ENCODE results near the gene ZNF302. TPM values are rescaled to one million over a fixed set of nuclear protein-coding genes. Genes with fewer than 3 reads are reported as not detected.

Gene ZNF302
- polyA plus RNA-seq, 1 of the 3 experiments (the other 2 are of a cell fraction), result 14.3 TPM

DNA sequence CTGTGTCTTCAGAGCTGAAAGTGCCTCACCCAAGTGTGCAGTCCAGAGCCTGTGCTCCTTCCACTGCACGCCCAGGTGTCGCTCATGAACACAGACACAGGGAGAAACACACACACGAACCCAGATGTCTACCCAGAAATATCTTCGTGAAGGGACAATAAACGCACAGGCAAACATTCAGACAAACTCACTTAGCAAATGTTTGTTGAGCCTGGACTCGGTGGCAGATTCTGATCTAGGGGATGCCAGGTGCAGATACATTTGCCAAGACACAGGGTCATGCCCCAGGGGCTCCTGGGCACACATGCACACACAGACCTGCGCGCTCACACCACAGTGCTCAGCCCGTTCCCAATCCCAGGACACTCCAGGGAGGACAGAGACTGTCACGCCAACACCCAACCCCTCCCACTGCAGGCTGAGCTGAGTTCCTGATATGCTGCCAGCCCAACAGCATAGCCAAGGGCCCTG is 32.5 kb upstream of the ZNF302 start:
- peak; percentile 44 for DNase-seq
- no peaks in the 10 kb centered on the region for H4K20me1 ChIP-seq (ENCODE audit: insufficient read depth)
- no peaks in the 10 kb centered on the region for H3K9me2 ChIP-seq
- H3K36me3 ChIP-seq (replicated peaks in 1 of 2; ENCODE audit: control insufficient read depth in 1 of 2, insufficient read depth in 2 of 2, low read length in 1 of 2), result no peaks in the 10 kb centered on the region
- no peaks in the 10 kb centered on the region for H3K9me3 ChIP-seq
- peak overlapping the region in 1 of 2 experiments; percentile 95; a peak in 2 of 4 replicates for H3K27ac ChIP-seq (ENCODE audit: low read depth in 2 of 2, low read length in 1 of 2)
- TF ChIP-seq GATA2 (CRISPR knock-in tag; IDR thresholded peaks at IDR 0.05), result 0 out of 2 replicates have a peak, but pooled peaks have one; percentile 25
- no peak for TF ChIP-seq RXRA (IDR thresholded peaks at IDR 0.05; ENCODE audit: borderline replicate concordance, low read depth)
- CTCF ChIA-PET, result interaction anchor here (0.8 to 2.0 kb wide), 6 partner anchors 17 to 867 kb away, joined by 3 to 8 read pairs (median 4); partner anchors contain the start of gene ZNF181
- H3K79me2 ChIP-seq (ENCODE audit: insufficient read depth), result no peaks in the 10 kb centered on the region
- WGBS (ENCODE audit: low lambda C conversion rate), result 19% methylated on average over 10 of the region's 10 CpGs
- no peak overlapping the region for H2AFZ ChIP-seq (ENCODE audit: low read depth)
- H3F3A ChIP-seq (replicated peaks; ENCODE audit: insufficient read depth), result no peaks in the 10 kb centered on the region
- no peak overlapping the region for H3K4me2 ChIP-seq
- no peaks in the 10 kb centered on the region for H3K27me3 ChIP-seq (ENCODE audit: insufficient read depth)
- no peak overlapping the region for H3K9ac ChIP-seq
- peaks cover 0 to 34% of the 10 kb centered on the region in 2 experiments; a peak in 2 of 4 replicates for H3K4me1 ChIP-seq (ENCODE audit: control insufficient read depth in 1 of 2, insufficient read depth in 2 of 2, low read depth in 1 of 2, low read length in 1 of 2)
- H3K4me3 ChIP-seq (ENCODE audit: low read depth in 2 of 2, low read length in 1 of 2), result no peak overlapping the region; a peak in 1 of 4 replicates
- POLR2A ChIA-PET, result interaction anchor here (0.7 to 2.0 kb wide), 2 partner anchors 32 to 882 kb away, joined by 4 to 22 read pairs; partner anchors contain the start of genes SCGB2B2 and ZNF302

DNA sequence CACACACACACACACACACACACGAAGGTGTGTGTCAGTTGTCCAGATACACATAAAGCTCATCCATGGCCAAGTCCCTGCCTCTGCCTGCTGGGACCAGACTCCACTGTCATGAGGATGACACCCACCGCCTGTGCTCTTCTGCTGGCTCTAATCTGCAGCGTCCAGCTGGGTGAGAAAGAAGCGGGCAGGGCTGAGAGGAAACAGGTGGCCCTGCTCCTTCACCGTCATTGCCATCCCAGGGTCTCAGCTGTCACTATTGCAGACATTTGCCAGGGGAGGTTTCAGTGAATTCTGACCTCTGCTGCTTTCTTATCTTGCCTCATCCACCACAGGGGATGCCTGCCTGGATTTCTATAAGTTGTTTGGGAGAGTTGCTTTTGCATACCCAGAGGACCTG is 31.9 kb upstream of the ZNF302 start:
- Histone ChIP-seq H3K4me3 (ENCODE audit: low read depth in 2 of 2, low read length in 1 of 2) (no peak overlapping the region; a peak in 1 of 4 replicates), H3K79me2 (ENCODE audit: insufficient read depth) (no peaks in the 10 kb centered on the region), H2AFZ (ENCODE audit: low read depth) (no peak overlapping the region), H3K4me1 (ENCODE audit: control insufficient read depth in 1 of 2, insufficient read depth in 2 of 2, low read depth in 1 of 2, low read length in 1 of 2) (peaks cover 0 to 34% of the 10 kb centered on the region in 2 experiments; a peak in 2 of 4 replicates), H3K27me3 (ENCODE audit: insufficient read depth) (no peaks in the 10 kb centered on the region), H3K9me3 (no peaks in the 10 kb centered on the region), H3F3A (replicated peaks; ENCODE audit: insufficient read depth) (no peaks in the 10 kb centered on the region), H3K4me2 (no peak overlapping the region), H3K9ac (no peak overlapping the region), H4K20me1 (ENCODE audit: insufficient read depth) (no peaks in the 10 kb centered on the region), H3K27ac (ENCODE audit: low read depth in 2 of 2, low read length in 1 of 2) (peak overlapping the region in 1 of 2 experiments; percentile 95; a peak in 2 of 4 replicates), H3K9me2 (no peaks in the 10 kb centered on the region), H3K36me3 (replicated peaks in 1 of 2; ENCODE audit: control insufficient read depth in 1 of 2, insufficient read depth in 2 of 2, low read length in 1 of 2) (no peaks in the 10 kb centered on the region)
- peak; percentile 77 for DNase-seq
- ChIA-PET POLR2A (interaction anchor here (0.7 to 2.0 kb wide), 3 partner anchors 16 to 883 kb away, joined by 4 to 22 read pairs (median 4); partner anchors contain the start of genes SCGB2B2 and ZNF302), CTCF (interaction anchor here (0.8 to 2.0 kb wide), 6 partner anchors 16 to 868 kb away, joined by 3 to 8 read pairs (median 4); no protein-coding TSS in a partner anchor)
- 23% methylated on average over 4 of the region's 5 CpGs for WGBS (ENCODE audit: low lambda C conversion rate)
- TF ChIP-seq YY1 (IDR thresholded peaks at IDR 0.05; ENCODE audit: low read depth), result no peak
- TF ChIP-seq CHD2 (IDR thresholded peaks at IDR 0.05; ENCODE audit: low read length, partially characterized antibody), result peak; percentile 60
- TF ChIP-seq JUND (IDR thresholded peaks at IDR 0.05), result no peak
- TF ChIP-seq RXRA (IDR thresholded peaks at IDR 0.05; ENCODE audit: borderline replicate concordance, low read depth), result no peak
- TF ChIP-seq FOXJ3 (CRISPR knock-in tag; IDR thresholded peaks at IDR 0.05), result peak; percentile 84; the same call in 1 of the 2 replicates
- TF ChIP-seq MXI1 (IDR thresholded peaks at IDR 0.05; ENCODE audit: low read depth, low read length), result peak; percentile 57; the same call in 1 of the 2 replicates
- TF ChIP-seq, protein P1, sequence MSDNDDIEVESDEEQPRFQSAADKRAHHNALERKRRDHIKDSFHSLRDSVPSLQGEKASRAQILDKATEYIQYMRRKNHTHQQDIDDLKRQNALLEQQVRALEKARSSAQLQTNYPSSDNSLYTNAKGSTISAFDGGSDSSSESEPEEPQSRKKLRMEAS (IDR thresholded peaks at IDR 0.05; ENCODE audit: low read depth), result no peak
- TF ChIP-seq RCOR1 (IDR thresholded peaks at IDR 0.05; ENCODE audit: low read length), result peak; percentile 69; the same call in 1 of the 2 replicates
- TF ChIP-seq, protein P2, sequence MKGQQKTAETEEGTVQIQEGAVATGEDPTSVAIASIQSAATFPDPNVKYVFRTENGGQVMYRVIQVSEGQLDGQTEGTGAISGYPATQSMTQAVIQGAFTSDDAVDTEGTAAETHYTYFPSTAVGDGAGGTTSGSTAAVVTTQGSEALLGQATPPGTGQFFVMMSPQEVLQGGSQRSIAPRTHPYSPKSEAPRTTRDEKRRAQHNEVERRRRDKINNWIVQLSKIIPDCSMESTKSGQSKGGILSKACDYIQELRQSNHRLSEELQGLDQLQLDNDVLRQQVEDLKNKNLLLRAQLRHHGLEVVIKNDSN (IDR thresholded peaks at IDR 0.05; ENCODE audit: borderline replicate concordance, low read depth), result no peak
- no peak for TF ChIP-seq MEF2A (IDR thresholded peaks at IDR 0.05; ENCODE audit: borderline replicate concordance, low read depth)
- TF ChIP-seq, protein P3, sequence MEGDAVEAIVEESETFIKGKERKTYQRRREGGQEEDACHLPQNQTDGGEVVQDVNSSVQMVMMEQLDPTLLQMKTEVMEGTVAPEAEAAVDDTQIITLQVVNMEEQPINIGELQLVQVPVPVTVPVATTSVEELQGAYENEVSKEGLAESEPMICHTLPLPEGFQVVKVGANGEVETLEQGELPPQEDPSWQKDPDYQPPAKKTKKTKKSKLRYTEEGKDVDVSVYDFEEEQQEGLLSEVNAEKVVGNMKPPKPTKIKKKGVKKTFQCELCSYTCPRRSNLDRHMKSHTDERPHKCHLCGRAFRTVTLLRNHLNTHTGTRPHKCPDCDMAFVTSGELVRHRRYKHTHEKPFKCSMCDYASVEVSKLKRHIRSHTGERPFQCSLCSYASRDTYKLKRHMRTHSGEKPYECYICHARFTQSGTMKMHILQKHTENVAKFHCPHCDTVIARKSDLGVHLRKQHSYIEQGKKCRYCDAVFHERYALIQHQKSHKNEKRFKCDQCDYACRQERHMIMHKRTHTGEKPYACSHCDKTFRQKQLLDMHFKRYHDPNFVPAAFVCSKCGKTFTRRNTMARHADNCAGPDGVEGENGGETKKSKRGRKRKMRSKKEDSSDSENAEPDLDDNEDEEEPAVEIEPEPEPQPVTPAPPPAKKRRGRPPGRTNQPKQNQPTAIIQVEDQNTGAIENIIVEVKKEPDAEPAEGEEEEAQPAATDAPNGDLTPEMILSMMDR (IDR thresholded peaks at IDR 0.05), result no peak
- TF ChIP-seq, protein P4, sequence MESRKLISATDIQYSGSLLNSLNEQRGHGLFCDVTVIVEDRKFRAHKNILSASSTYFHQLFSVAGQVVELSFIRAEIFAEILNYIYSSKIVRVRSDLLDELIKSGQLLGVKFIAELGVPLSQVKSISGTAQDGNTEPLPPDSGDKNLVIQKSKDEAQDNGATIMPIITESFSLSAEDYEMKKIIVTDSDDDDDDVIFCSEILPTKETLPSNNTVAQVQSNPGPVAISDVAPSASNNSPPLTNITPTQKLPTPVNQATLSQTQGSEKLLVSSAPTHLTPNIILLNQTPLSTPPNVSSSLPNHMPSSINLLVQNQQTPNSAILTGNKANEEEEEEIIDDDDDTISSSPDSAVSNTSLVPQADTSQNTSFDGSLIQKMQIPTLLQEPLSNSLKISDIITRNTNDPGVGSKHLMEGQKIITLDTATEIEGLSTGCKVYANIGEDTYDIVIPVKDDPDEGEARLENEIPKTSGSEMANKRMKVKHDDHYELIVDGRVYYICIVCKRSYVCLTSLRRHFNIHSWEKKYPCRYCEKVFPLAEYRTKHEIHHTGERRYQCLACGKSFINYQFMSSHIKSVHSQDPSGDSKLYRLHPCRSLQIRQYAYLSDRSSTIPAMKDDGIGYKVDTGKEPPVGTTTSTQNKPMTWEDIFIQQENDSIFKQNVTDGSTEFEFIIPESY (IDR thresholded peaks at IDR 0.05; ENCODE audit: borderline replicate concordance, low read depth), result no peak
- no peak for TF ChIP-seq SIN3A (IDR thresholded peaks at IDR 0.05; ENCODE audit: borderline replicate concordance, low read depth, low read length)
- TF ChIP-seq FOSL2 (IDR thresholded peaks at IDR 0.05; ENCODE audit: borderline replicate concordance, low read depth), result no peak
- TF ChIP-seq EZH2phosphoT487 (IDR thresholded peaks at IDR 0.05; ENCODE audit: borderline replicate concordance, low read depth), result no peak
- no peak for TF ChIP-seq TCF12 (IDR thresholded peaks at IDR 0.05)
- TF ChIP-seq, protein P5, sequence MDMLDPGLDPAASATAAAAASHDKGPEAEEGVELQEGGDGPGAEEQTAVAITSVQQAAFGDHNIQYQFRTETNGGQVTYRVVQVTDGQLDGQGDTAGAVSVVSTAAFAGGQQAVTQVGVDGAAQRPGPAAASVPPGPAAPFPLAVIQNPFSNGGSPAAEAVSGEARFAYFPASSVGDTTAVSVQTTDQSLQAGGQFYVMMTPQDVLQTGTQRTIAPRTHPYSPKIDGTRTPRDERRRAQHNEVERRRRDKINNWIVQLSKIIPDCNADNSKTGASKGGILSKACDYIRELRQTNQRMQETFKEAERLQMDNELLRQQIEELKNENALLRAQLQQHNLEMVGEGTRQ (IDR thresholded peaks at IDR 0.05; ENCODE audit: borderline replicate concordance, low read depth, low read length), result no peak
- TF ChIP-seq EP300 (IDR thresholded peaks at IDR 0.05; ENCODE audit: borderline replicate concordance in 1 of 2, low read depth in 1 of 2, low read length in 1 of 2), result peak in 1 of 2 experiments; percentile 87; a peak in 2 of 4 replicates
- TF ChIP-seq ELF1 (IDR thresholded peaks at IDR 0.05), result no peak
- TF ChIP-seq RFX5 (IDR thresholded peaks at IDR 0.05; ENCODE audit: low read length), result no peak
- no peak for TF ChIP-seq TEAD4 (IDR thresholded peaks at IDR 0.05; ENCODE audit: borderline replicate concordance, insufficient read depth)
